Tibial nerve (tissue), 3 donors: ENCODE results near the gene NKAIN2.

ENCODE experiments used
- POLR2A ChIP-seq, 2 donors: fragments of 450-650 bp; IDR thresholded peaks; one replicate each; pipeline ENCODE4 v1.6.1; 2017; ENCODE audit warnings: antibody characterized with exemption in 2 of 2, mild to moderate bottlenecking in 2 of 2, moderate library complexity in 2 of 2
- TF ChIP-seq, protein P1 (sequence below), 5 experiments: fragments of 200-600 bp in 3 of 5; fragments of 450-650 bp in 2 of 5; sonication (generic) in 3 of 5; IDR thresholded peaks; one replicate each; pipeline ENCODE4 v1.5.1; 2016 to 2019; ENCODE audit warnings: antibody characterized with exemption in 5 of 5, mild to moderate bottlenecking in 3 of 5, moderate library complexity in 2 of 5

DNA sequence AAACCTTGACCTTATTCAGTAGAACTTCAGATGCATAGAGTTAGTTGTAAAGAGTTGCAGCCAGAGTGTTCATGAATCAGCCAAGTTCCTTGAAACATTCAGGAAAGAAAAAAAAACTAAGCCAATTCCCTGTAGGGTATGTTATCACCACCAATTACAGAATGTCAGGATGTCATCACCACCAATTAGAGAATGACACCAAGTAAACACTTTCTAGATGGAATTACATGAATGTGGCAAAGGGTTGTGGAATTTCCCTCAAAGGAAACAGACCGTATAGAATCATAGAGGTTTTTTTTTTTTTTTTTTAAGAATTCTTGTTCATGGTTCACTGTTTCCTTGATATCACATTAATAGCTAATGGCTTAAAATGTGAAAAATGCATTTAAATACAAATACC lies 686.5 kb downstream of the NKAIN2 start:
- TF ChIP-seq POLR2A (IDR thresholded peaks at IDR 0.05): no peak
- TF ChIP-seq, protein P1, sequence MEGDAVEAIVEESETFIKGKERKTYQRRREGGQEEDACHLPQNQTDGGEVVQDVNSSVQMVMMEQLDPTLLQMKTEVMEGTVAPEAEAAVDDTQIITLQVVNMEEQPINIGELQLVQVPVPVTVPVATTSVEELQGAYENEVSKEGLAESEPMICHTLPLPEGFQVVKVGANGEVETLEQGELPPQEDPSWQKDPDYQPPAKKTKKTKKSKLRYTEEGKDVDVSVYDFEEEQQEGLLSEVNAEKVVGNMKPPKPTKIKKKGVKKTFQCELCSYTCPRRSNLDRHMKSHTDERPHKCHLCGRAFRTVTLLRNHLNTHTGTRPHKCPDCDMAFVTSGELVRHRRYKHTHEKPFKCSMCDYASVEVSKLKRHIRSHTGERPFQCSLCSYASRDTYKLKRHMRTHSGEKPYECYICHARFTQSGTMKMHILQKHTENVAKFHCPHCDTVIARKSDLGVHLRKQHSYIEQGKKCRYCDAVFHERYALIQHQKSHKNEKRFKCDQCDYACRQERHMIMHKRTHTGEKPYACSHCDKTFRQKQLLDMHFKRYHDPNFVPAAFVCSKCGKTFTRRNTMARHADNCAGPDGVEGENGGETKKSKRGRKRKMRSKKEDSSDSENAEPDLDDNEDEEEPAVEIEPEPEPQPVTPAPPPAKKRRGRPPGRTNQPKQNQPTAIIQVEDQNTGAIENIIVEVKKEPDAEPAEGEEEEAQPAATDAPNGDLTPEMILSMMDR (IDR thresholded peaks at IDR 0.05): no peak
